Right lobe of liver (tissue), 6 donors: ENCODE results near the gene NOL12. TPM values are rescaled to one million over a fixed set of nuclear protein-coding genes. Genes with fewer than 3 reads are reported as not detected.

ENCODE experiments used
- ATAC-seq, 4 donors: fragments of 200-7000 bp; cut with Tn5 transposase; one replicate each; pipeline ENCODE4 v1.9.1; 2020; ENCODE audit warnings: mild to moderate bottlenecking in 4 of 4, moderate library complexity in 4 of 4
- DNase-seq, 3 donors: peaks; one replicate each; pipeline ENCODE4 v3.0.0-alpha.2; 2020
- H3K27ac ChIP-seq, 3 donors: fragments of 200-600 bp; one replicate each; pipeline ENCODE4 v1.8.0; 2022
- H3K27me3 ChIP-seq, 2 donors: fragments of 200-600 bp; one replicate each; pipeline ENCODE4 v1.8.0; 2022
- H3K36me3 ChIP-seq, 4 donors: fragments of 200-600 bp; sonication (generic) in 1 of 4; one replicate each; pipeline versions ENCODE4 v1.5.1 to v1.8.0; 2017 to 2022; ENCODE audit warnings: control low read depth in 1 of 4
- H3K4me1 ChIP-seq, 4 donors: fragments of 200-600 bp; sonication (generic) in 1 of 4; one replicate each; pipeline versions ENCODE4 v1.5.1 to v1.8.0; 2017 to 2022; ENCODE audit warnings: control low read depth in 1 of 4
- H3K4me3 ChIP-seq, 3 donors: fragments of 200-600 bp; one replicate each; pipeline ENCODE4 v1.8.0; 2022
- H3K9me3 ChIP-seq, 4 donors: fragments of 200-600 bp; sonication (generic) in 1 of 4; one replicate each; pipeline versions ENCODE4 v1.5.1 to v1.8.0; 2017 to 2022; ENCODE audit warnings: control low read depth in 1 of 4
- CTCF ChIP-seq, 4 donors: fragments of 200-600 bp in 3 of 4; fragments of 450-650 bp in 1 of 4; IDR thresholded peaks; one replicate each; pipeline versions ENCODE4 v1.5.1 to v1.8.0; 2016 to 2022; ENCODE audit warnings: antibody characterized with exemption in 4 of 4, mild to moderate bottlenecking in 2 of 4
- POLR2A ChIP-seq: fragments of 450-650 bp; IDR thresholded peaks from one replicate; pipeline ENCODE4 v1.6.1; 2017; ENCODE audit warnings: antibody characterized with exemption, mild to moderate bottlenecking
- WGBS: methylation state at CpG from one replicate; pipeline ENCODE4 v1.1.6; 2018; ENCODE audit warnings: low coverage, low lambda C conversion rate; ENCODE audit not compliant: insufficient coverage; ENCODE audit errors: missing lambda C conversion rate; 5-methylcytosine and 5-hydroxymethylcytosine counted together
- intact Hi-C, 2 donors: fragments of 100-400 bp; cut with DNase I; formaldehyde crosslinking; loops; one replicate each; pipeline versions ENCODE4 v1.11.2 to v1.14.1; 2022
- total RNA-seq, 6 experiments: library from RNA; depleted of rRNA in 2 of 6; stranded (reverse); fragments of >200 nt in 2 of 6; fragmentation: NEBNext Ultra II Directional in 3 of 6; extraction: Animal tissue kit (Norgen Biotek cat#: 25700) in 3 of 6; gene quantifications; one replicate each; pipeline versions ENCODE4 v1.1.0 to v1.2.4, GENCODE V29; 2016 to 2023
- donor health status: DM: no; HTN: yes; CAD: no.
- donor health status: DM: no; HTN: no; CAD: no.
- donor health status: DM: no; HTN: no; CAD: no.
- donor health status: DM: no; HTN: yes; CAD: no.
- donor health status: DM: no; HTN: yes; CAD: no.

NOL12 gene
- total RNA-seq, 6 experiments from 2014 or later, result 8.4 to 16.1 (median 9.4) TPM

GRCh38 chr22:37696657-37697537, 10.8 kb downstream of the NOL12 start, which contains the start of gene TRIOBP:
TRIOBP (plus strand) TSS chr22:37697048; CDS start chr22:37701366, 4,318 bp downstream.
- DNase-seq (peak; percentile 76 to 87 (median 85)), ATAC-seq (peak; percentile 85 to 95 (median 92))
- Histone ChIP-seq H3K4me1 (no peaks in the 10 kb centered on the region), H3K27me3 (no peaks in the 10 kb centered on the region), H3K9me3 (no peaks in the 10 kb centered on the region), H3K27ac (no peak within 1 kb of the TSS), H3K36me3 (peaks cover 0 to 14% (median 6%) of the 10 kb centered on the region in 4 donors), H3K4me3 (no peak within 1 kb of the TSS)
- intact Hi-C loops, result no loop called here
- WGBS, result 37% methylated on average over 16 of the region's 39 CpGs
- TF ChIP-seq CTCF (IDR thresholded peaks at IDR 0.05), result peak in 3 of 4 donors; percentile 23 to 34 (median 33)
- no peak for TF ChIP-seq POLR2A

- intact Hi-C loops, result no loop called here
- ATAC-seq (no peak), DNase-seq (no peak)
- no peak for TF ChIP-seq POLR2A
- TF ChIP-seq CTCF (IDR thresholded peaks at IDR 0.05), result no peak
- no peak overlapping the region for H3K27ac ChIP-seq
- H3K4me3 ChIP-seq, result no peak overlapping the region
- peaks cover 0 to 14% (median 3%) of the 10 kb centered on the region in 4 donors for H3K36me3 ChIP-seq
- no peaks in the 10 kb centered on the region for H3K9me3 ChIP-seq
- H3K4me1 ChIP-seq, result no peaks in the 10 kb centered on the region
- no CpG with 5 or more reads among the region's 3 CpGs for WGBS
- no peaks in the 10 kb centered on the region for H3K27me3 ChIP-seq
Measured at GRCh38 chr22:37697538-37697835, 11.3 kb downstream of the NOL12 start.

- Histone ChIP-seq H3K27ac (no peak overlapping the region), H3K27me3 (no peaks in the 10 kb centered on the region), H3K4me1 (no peaks in the 10 kb centered on the region), H3K36me3 (no peaks in the 10 kb centered on the region), H3K9me3 (no peaks in the 10 kb centered on the region), H3K4me3 (no peak overlapping the region)
- WGBS, result 52% methylated on average over 3 of the region's 8 CpGs
- intact Hi-C loops, result no loop called here
- no peak for DNase-seq
- ATAC-seq, result peak; percentile 6 to 54 (median 35)
- no peak for TF ChIP-seq CTCF (IDR thresholded peaks at IDR 0.05)
- no peak for TF ChIP-seq POLR2A
Measured at GRCh38 chr22:37701141-37701786, 15.1 kb downstream of the NOL12 start.

GRCh38 chr22:37703906-37704305, 17.8 kb downstream of the NOL12 start:
- no peaks in the 10 kb centered on the region for H3K36me3 ChIP-seq
- no peaks in the 10 kb centered on the region for H3K4me1 ChIP-seq
- 79% methylated on average over 7 of the region's 7 CpGs for WGBS
- TF ChIP-seq CTCF (IDR thresholded peaks at IDR 0.05) (no peak), POLR2A (no peak)
- no peak for DNase-seq
- no peak overlapping the region for H3K4me3 ChIP-seq
- no peaks in the 10 kb centered on the region for H3K27me3 ChIP-seq
- no peak overlapping the region for H3K27ac ChIP-seq
- ATAC-seq, result no peak
- H3K9me3 ChIP-seq, result no peaks in the 10 kb centered on the region
- intact Hi-C loops, result no loop called here
